Measurements from ENCODE around the gene A1BG. TPM values are rescaled to one million over a fixed set of nuclear protein-coding genes. Genes with fewer than 3 reads are reported as not detected.

Gene A1BG
- 27.3 TPM for total RNA-seq (ENCODE audit: unreplicated experiment)
- long read RNA-seq, transcript A1BG-203 (2 exons, 2,134 nt) = major isoform, 9 of 9 reads
- long read RNA-seq, partial matches to known transcripts = 0 of 9 reads
- long read RNA-seq, other reads (novel, unspliced or antisense) = 0 of 9 reads

GRCh38 chr19:58352760-58353671, at the start of gene A1BG:
TSS of gene A1BG (minus strand) at chr19:58353492. CDS start at chr19:58353437, 55 bp downstream.
- no peak for TF ChIP-seq CTCF (IDR thresholded peaks at IDR 0.05; ENCODE audit: partially characterized antibody, unreplicated experiment)
- peak within 1 kb of the TSS; percentile 49 for H3K4me3 Mint-ChIP-seq (ENCODE audit: unreplicated experiment)

GRCh38 chr19:58401840-58402421, 48.6 kb upstream of the A1BG start:
- H3K27me3 Mint-ChIP-seq (ENCODE audit: unreplicated experiment) = peaks cover 6% of the 10 kb centered on the region
- DNase-seq = no peak
- no peak overlapping the region for H3K27ac Mint-ChIP-seq (ENCODE audit: unreplicated experiment)
- H3K4me1 Mint-ChIP-seq (ENCODE audit: low read depth, unreplicated experiment) = peaks cover 2% of the 10 kb centered on the region
- H3K36me3 Mint-ChIP-seq (ENCODE audit: unreplicated experiment) = no peaks in the 10 kb centered on the region
- TF ChIP-seq CTCF (IDR thresholded peaks at IDR 0.05; ENCODE audit: partially characterized antibody, unreplicated experiment) = peak; percentile 21
- peak overlapping the region; percentile 96 for H3K4me3 Mint-ChIP-seq (ENCODE audit: unreplicated experiment)
- peaks cover 13% of the 10 kb centered on the region for H3K9me3 Mint-ChIP-seq (ENCODE audit: unreplicated experiment)

More at GRCh38 chr19:58352760-58353671, at the start of gene A1BG:
- peaks cover 3% of the 10 kb centered on the region for H3K4me1 Mint-ChIP-seq (ENCODE audit: low read depth, unreplicated experiment)
- H3K27me3 Mint-ChIP-seq (ENCODE audit: unreplicated experiment) = peaks cover 4% of the 10 kb centered on the region
- H3K36me3 Mint-ChIP-seq (ENCODE audit: unreplicated experiment) = peaks cover 5% of the 10 kb centered on the region
- no peak within 1 kb of the TSS for H3K27ac Mint-ChIP-seq (ENCODE audit: unreplicated experiment)
- H3K9me3 Mint-ChIP-seq (ENCODE audit: unreplicated experiment) = peaks cover 14% of the 10 kb centered on the region
- DNase-seq = no peak

GRCh38 chr19:58400916-58401839, 47.9 kb upstream of the A1BG start:
- Mint-ChIP-seq H3K4me1 (ENCODE audit: low read depth, unreplicated experiment) (no peaks in the 10 kb centered on the region), H3K9me3 (ENCODE audit: unreplicated experiment) (peaks cover 7% of the 10 kb centered on the region), H3K36me3 (ENCODE audit: unreplicated experiment) (no peaks in the 10 kb centered on the region), H3K27ac (ENCODE audit: unreplicated experiment) (no peak overlapping the region), H3K27me3 (ENCODE audit: unreplicated experiment) (peaks cover 2% of the 10 kb centered on the region), H3K4me3 (ENCODE audit: unreplicated experiment) (peak overlapping the region; percentile 96)
- peak; percentile 99 for DNase-seq
- TF ChIP-seq CTCF (IDR thresholded peaks at IDR 0.05; ENCODE audit: partially characterized antibody, unreplicated experiment) = no peak

- H3K27ac Mint-ChIP-seq (ENCODE audit: unreplicated experiment) = no peak overlapping the region
- no peak for DNase-seq
Measured at GRCh38 chr19:58400316-58400915, 47.1 kb upstream of the A1BG start.

More at GRCh38 chr19:58400316-58400915, 47.1 kb upstream of the A1BG start:
- Mint-ChIP-seq H3K36me3 (ENCODE audit: unreplicated experiment) (no peaks in the 10 kb centered on the region), H3K9me3 (ENCODE audit: unreplicated experiment) (peaks cover 10% of the 10 kb centered on the region), H3K27me3 (ENCODE audit: unreplicated experiment) (peaks cover 2% of the 10 kb centered on the region), H3K4me1 (ENCODE audit: low read depth, unreplicated experiment) (no peaks in the 10 kb centered on the region), H3K4me3 (ENCODE audit: unreplicated experiment) (peak overlapping the region; percentile 96)
- TF ChIP-seq CTCF (IDR thresholded peaks at IDR 0.05; ENCODE audit: partially characterized antibody, unreplicated experiment) = no peak

All from glutamatergic neuron (in vitro differentiated cells).